HG02571 (cell line): Measurements from ENCODE around the gene EIF2A.

Experiments
- ATAC-seq: cut with Tn5 transposase; IDR thresholded peaks from one replicate; pipeline ENCODE4 v1.9.1; 2021; ENCODE audit warnings: mild to moderate bottlenecking, moderate library complexity; ENCODE audit not compliant: unreplicated experiment

Gene EIF2A

GRCh38 chr3:150631515-150632221, 85.1 kb downstream of the EIF2A start:
- no peak for ATAC-seq

- ATAC-seq = no peak
Observed at GRCh38 chr3:150635076-150635475, 88.5 kb downstream of the EIF2A start.

GRCh38 chr3:150635526-150635925, 88.9 kb downstream of the EIF2A start:
- no peak for ATAC-seq
